ENCODE measurements around the gene COL23A1. TPM values are rescaled to one million over a fixed set of nuclear protein-coding genes. Genes with fewer than 3 reads are reported as not detected.

The COL23A1 gene
- total RNA-seq, 1 donor from 2014 or later = 75.2 TPM

DNA sequence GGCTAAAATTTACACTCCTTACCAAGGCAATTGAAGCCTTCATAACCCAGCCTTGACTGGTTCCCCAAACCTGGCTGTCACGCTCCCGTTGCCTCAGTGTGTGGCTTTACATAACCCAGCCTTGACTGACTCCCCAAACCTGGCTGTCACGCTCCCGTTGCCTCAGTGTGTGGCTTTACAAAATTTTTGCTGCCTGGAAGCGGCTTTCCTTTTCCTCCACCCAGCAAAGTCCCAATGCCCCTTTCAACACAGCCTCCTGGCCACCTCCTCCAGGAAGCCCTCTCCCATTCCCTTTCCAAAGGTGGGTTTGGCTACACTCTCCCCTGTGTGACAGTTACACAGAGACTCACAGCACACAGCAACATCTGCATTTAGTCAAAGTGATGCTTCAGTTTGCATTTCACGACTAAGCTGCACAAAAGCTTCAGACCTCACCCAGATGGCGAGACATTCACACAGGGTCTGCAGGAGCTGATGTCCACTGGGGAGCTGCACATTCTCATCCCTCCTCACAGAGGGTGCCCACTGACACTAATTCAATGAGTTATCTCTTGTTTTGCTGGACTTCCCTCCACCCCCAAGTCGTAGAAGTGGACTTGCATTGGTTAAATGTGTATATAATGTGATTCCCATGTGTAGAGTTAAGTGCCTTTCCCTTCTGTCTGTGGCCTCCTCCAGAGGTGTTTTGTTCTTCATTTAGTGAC is 201.0 kb downstream of the COL23A1 start:
- H3K4me1 Mint-ChIP-seq (ENCODE audit: unreplicated experiment) = peaks cover 43% of the 10 kb centered on the region
- peak overlapping the region; percentile 36 for H3K27ac Mint-ChIP-seq (ENCODE audit: unreplicated experiment)
- H3K36me3 Mint-ChIP-seq (ENCODE audit: low read depth, unreplicated experiment) = peaks cover 3% of the 10 kb centered on the region
- DNase-seq (ENCODE audit: low spot score) = no peak
- TF ChIP-seq, protein P1, sequence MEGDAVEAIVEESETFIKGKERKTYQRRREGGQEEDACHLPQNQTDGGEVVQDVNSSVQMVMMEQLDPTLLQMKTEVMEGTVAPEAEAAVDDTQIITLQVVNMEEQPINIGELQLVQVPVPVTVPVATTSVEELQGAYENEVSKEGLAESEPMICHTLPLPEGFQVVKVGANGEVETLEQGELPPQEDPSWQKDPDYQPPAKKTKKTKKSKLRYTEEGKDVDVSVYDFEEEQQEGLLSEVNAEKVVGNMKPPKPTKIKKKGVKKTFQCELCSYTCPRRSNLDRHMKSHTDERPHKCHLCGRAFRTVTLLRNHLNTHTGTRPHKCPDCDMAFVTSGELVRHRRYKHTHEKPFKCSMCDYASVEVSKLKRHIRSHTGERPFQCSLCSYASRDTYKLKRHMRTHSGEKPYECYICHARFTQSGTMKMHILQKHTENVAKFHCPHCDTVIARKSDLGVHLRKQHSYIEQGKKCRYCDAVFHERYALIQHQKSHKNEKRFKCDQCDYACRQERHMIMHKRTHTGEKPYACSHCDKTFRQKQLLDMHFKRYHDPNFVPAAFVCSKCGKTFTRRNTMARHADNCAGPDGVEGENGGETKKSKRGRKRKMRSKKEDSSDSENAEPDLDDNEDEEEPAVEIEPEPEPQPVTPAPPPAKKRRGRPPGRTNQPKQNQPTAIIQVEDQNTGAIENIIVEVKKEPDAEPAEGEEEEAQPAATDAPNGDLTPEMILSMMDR (IDR thresholded peaks at IDR 0.05; ENCODE audit: unreplicated experiment) = no peak
- H3K4me3 Mint-ChIP-seq (ENCODE audit: unreplicated experiment) = no peak overlapping the region
- no peaks in the 10 kb centered on the region for H3K9me3 Mint-ChIP-seq (ENCODE audit: unreplicated experiment)
- H3K27me3 Mint-ChIP-seq (ENCODE audit: unreplicated experiment) = peaks cover 24% of the 10 kb centered on the region

- H3K9me3 Mint-ChIP-seq (ENCODE audit: unreplicated experiment) = no peaks in the 10 kb centered on the region
- peaks cover 3% of the 10 kb centered on the region for H3K36me3 Mint-ChIP-seq (ENCODE audit: low read depth, unreplicated experiment)
- peaks cover 26% of the 10 kb centered on the region for H3K27me3 Mint-ChIP-seq (ENCODE audit: unreplicated experiment)
- no peak for DNase-seq (ENCODE audit: low spot score)
- TF ChIP-seq, protein P1 (IDR thresholded peaks at IDR 0.05; ENCODE audit: unreplicated experiment) = no peak
- H3K4me3 Mint-ChIP-seq (ENCODE audit: unreplicated experiment) = no peak overlapping the region
- peaks cover 42% of the 10 kb centered on the region for H3K4me1 Mint-ChIP-seq (ENCODE audit: unreplicated experiment)
- no peak overlapping the region for H3K27ac Mint-ChIP-seq (ENCODE audit: unreplicated experiment)
Observed at GRCh38 chr5:178388386-178389025, 201.7 kb downstream of the COL23A1 start.

DNA sequence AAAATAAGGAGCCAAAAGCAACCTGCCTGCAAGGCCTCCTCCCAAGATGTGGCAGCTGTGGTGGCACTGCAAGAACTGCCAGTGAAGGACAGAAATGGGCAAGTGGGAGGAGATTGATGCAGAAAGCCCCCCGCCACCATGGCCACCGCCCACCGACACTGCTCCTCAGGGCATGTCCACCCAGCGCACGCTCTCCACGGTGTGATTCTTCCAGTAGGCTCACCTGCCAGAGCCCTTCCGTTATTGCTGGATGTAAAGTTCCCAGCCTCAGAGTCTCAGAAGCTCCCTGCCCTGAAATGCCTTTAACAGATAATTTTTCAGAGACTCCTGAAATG is 202.4 kb downstream of the COL23A1 start:
- H3K27ac Mint-ChIP-seq (ENCODE audit: unreplicated experiment) = no peak overlapping the region

DNA sequence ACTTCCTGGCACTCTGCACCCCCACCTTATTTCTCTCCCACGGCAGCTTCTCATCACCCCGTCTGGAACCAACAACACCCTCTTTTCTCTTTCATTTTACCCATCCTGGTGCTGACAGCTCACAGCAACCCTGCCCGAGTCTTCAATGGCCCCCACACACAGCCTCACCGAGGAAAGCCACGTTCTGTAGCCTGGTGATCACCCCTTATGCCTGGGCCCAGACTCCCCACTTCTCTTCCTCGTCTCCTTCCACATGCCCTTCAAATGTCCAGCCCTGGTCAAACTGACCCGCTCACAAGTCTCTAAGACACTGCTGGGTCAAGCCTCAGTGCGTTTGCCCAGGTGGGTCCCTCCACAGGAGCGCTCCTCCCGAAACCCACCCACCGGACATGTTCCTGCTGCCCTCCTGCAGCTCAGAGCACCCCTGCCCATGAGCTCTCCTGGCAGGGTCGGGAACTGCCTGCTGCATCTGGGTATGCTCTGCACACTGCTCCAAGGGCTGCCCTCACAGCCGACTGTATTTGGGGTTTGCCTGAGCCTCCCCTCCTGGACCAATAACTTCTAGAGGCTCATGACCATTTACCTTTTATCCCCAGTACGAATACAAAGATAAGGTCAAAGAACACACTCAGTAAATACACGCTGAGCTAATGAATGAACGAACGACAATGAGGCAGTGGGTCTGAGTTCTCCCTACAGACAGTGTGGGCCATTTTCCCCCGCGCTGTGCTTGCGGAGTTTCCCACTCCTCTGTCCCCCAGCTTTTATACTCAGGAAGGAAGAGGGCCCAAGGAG is 202.9 kb downstream of the COL23A1 start:
- H3K4me3 Mint-ChIP-seq (ENCODE audit: unreplicated experiment) = no peak overlapping the region
- no peak overlapping the region for H3K27ac Mint-ChIP-seq (ENCODE audit: unreplicated experiment)
- peaks cover 34% of the 10 kb centered on the region for H3K4me1 Mint-ChIP-seq (ENCODE audit: unreplicated experiment)
- H3K9me3 Mint-ChIP-seq (ENCODE audit: unreplicated experiment) = no peaks in the 10 kb centered on the region
- no peak for DNase-seq (ENCODE audit: low spot score)
- TF ChIP-seq, protein P1 (IDR thresholded peaks at IDR 0.05; ENCODE audit: unreplicated experiment) = no peak
- H3K27me3 Mint-ChIP-seq (ENCODE audit: unreplicated experiment) = peaks cover 24% of the 10 kb centered on the region
- peaks cover 3% of the 10 kb centered on the region for H3K36me3 Mint-ChIP-seq (ENCODE audit: low read depth, unreplicated experiment)

More for the DNA sequence above, 202.4 kb downstream of the COL23A1 start:
- TF ChIP-seq, protein P1 (IDR thresholded peaks at IDR 0.05; ENCODE audit: unreplicated experiment) = no peak
- Mint-ChIP-seq H3K36me3 (ENCODE audit: low read depth, unreplicated experiment) (peaks cover 3% of the 10 kb centered on the region), H3K27me3 (ENCODE audit: unreplicated experiment) (peaks cover 26% of the 10 kb centered on the region), H3K4me1 (ENCODE audit: unreplicated experiment) (peaks cover 38% of the 10 kb centered on the region), H3K4me3 (ENCODE audit: unreplicated experiment) (no peak overlapping the region), H3K9me3 (ENCODE audit: unreplicated experiment) (no peaks in the 10 kb centered on the region)
- no peak for DNase-seq (ENCODE audit: low spot score)
